ENCODE results near the gene BUD13.
A peak's percentile ranks its signal among the peaks of the same experiment; 100 is the strongest.

The BUD13 gene, protein sequence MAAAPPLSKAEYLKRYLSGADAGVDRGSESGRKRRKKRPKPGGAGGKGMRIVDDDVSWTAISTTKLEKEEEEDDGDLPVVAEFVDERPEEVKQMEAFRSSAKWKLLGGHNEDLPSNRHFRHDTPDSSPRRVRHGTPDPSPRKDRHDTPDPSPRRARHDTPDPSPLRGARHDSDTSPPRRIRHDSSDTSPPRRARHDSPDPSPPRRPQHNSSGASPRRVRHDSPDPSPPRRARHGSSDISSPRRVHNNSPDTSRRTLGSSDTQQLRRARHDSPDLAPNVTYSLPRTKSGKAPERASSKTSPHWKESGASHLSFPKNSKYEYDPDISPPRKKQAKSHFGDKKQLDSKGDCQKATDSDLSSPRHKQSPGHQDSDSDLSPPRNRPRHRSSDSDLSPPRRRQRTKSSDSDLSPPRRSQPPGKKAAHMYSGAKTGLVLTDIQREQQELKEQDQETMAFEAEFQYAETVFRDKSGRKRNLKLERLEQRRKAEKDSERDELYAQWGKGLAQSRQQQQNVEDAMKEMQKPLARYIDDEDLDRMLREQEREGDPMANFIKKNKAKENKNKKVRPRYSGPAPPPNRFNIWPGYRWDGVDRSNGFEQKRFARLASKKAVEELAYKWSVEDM

DNA sequence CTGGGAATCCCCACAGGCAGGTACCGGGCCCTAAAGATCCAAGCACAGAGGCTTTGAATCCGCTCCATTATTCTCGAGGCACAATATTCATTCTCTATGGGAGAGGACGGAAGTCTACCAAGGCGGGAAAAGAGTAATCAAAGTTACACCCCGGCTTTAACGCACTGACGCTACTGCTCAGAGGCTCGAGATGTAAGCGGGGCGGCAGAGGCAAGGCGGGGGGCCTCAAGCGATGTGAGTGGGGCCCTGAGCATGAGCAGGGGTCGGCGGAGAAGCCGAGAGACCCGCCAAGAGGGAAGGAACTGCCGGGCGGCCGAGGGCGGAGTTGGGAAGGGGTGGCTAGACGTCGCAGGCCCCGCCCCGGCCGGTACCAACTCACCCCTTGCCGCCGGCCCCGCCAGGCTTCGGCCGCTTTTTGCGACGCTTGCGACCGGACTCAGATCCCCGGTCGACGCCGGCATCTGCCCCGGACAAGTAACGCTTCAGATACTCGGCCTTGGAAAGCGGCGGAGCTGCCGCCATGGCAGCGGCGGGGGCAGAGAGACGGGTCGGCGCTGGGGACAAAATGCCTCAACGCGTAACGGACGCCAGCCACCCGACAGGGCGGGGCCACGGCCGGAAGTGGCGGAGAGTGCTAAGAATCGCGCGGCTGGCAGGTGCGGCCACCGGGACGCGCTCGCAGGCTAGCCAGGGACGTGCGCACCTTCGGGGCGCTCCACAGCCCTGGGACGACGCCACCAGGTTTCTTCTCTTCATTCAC is at the start of gene BUD13:
Gene BUD13, minus strand, starts transcription at position 545 of the 760 bp plus-strand sequence. Its CDS starts 23 bp downstream, at position 522.
- no peaks in the 10 kb centered on the region for H3K9me3 ChIP-seq (replicated peaks; ENCODE audit: insufficient read depth, low read length)
- TF ChIP-seq, protein P1, sequence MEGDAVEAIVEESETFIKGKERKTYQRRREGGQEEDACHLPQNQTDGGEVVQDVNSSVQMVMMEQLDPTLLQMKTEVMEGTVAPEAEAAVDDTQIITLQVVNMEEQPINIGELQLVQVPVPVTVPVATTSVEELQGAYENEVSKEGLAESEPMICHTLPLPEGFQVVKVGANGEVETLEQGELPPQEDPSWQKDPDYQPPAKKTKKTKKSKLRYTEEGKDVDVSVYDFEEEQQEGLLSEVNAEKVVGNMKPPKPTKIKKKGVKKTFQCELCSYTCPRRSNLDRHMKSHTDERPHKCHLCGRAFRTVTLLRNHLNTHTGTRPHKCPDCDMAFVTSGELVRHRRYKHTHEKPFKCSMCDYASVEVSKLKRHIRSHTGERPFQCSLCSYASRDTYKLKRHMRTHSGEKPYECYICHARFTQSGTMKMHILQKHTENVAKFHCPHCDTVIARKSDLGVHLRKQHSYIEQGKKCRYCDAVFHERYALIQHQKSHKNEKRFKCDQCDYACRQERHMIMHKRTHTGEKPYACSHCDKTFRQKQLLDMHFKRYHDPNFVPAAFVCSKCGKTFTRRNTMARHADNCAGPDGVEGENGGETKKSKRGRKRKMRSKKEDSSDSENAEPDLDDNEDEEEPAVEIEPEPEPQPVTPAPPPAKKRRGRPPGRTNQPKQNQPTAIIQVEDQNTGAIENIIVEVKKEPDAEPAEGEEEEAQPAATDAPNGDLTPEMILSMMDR (IDR thresholded peaks at IDR 0.05; ENCODE audit: low read length): no peak
- TF ChIP-seq EZH2phosphoT487 (IDR thresholded peaks at IDR 0.05; ENCODE audit: low read length): no peak
- H2AFZ ChIP-seq (ENCODE audit: low read length): peak within 1 kb of the TSS; percentile 94
- peaks cover 34% of the 10 kb centered on the region for H3K79me2 ChIP-seq (ENCODE audit: low read length)
- peak; percentile 91 for DNase-seq
- H4K20me1 ChIP-seq (ENCODE audit: insufficient read depth, low read length): no peaks in the 10 kb centered on the region
- peaks cover 28% of the 10 kb centered on the region for H3F3A ChIP-seq (ENCODE audit: insufficient read depth, low read length)
- no peaks in the 10 kb centered on the region for H3K9me2 ChIP-seq (replicated peaks; ENCODE audit: insufficient read depth, low read length)
- H3K36me3 ChIP-seq (replicated peaks; ENCODE audit: insufficient read depth, low read length): peaks cover 5% of the 10 kb centered on the region
- H3K27ac ChIP-seq (ENCODE audit: low read length): peak within 1 kb of the TSS; percentile 79
- H3K9ac ChIP-seq (ENCODE audit: low read length): peak within 1 kb of the TSS; percentile 97
- peak within 1 kb of the TSS; percentile 87 for H3K4me3 ChIP-seq (ENCODE audit: low read length)
- H3K27me3 ChIP-seq (replicated peaks; ENCODE audit: insufficient read depth, low read length): no peaks in the 10 kb centered on the region
- H3K4me1 ChIP-seq (ENCODE audit: low read length): peaks cover 39% of the 10 kb centered on the region
- peak within 1 kb of the TSS; percentile 96 for H3K4me2 ChIP-seq (ENCODE audit: low read depth, low read length)

DNA sequence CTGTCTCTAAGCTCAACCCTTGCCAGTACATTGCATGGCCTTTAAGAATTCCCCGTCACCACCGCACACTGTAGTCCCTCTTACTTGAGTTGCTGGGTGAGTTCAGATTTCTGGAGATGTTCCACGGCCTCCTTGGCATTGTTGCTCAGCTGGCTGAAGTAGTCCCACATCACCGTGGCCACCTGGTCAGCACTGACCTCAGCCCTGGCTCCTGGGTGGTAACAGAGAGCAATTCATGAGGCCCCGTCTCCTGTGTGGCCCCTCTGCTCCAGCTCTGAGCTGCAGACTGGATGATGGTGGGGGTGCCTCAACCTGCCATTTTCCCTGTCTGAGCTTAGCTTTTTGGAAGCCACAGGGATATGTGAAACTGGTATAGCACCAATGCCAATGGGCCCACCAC is 49.8 kb upstream of the BUD13 start:
- no peaks in the 10 kb centered on the region for H4K20me1 ChIP-seq (ENCODE audit: insufficient read depth, low read length)
- H3K4me1 ChIP-seq (ENCODE audit: low read length): no peaks in the 10 kb centered on the region
- H3K27me3 ChIP-seq (replicated peaks; ENCODE audit: insufficient read depth, low read length): no peaks in the 10 kb centered on the region
- H3K36me3 ChIP-seq (replicated peaks; ENCODE audit: insufficient read depth, low read length): no peaks in the 10 kb centered on the region
- H3K27ac ChIP-seq (ENCODE audit: low read length): no peak overlapping the region
- no peaks in the 10 kb centered on the region for H3K9me2 ChIP-seq (replicated peaks; ENCODE audit: insufficient read depth, low read length)
- DNase-seq: no peak
- H3K9ac ChIP-seq (ENCODE audit: low read length): no peak overlapping the region
- no peaks in the 10 kb centered on the region for H3K79me2 ChIP-seq (ENCODE audit: low read length)
- TF ChIP-seq, protein P1 (IDR thresholded peaks at IDR 0.05; ENCODE audit: low read length): no peak
- TF ChIP-seq EZH2 (optimal IDR thresholded peaks at IDR 0.05; ENCODE audit: low read depth, low read length) (no peak), EZH2phosphoT487 (IDR thresholded peaks at IDR 0.05; ENCODE audit: low read length) (no peak)
- no peak overlapping the region for H3K4me3 ChIP-seq (ENCODE audit: low read length)
- no peak overlapping the region for H3K4me2 ChIP-seq (ENCODE audit: low read depth, low read length)
- no peaks in the 10 kb centered on the region for H3F3A ChIP-seq (ENCODE audit: insufficient read depth, low read length)
- H3K9me3 ChIP-seq (replicated peaks; ENCODE audit: insufficient read depth, low read length): no peaks in the 10 kb centered on the region
- H2AFZ ChIP-seq (ENCODE audit: low read length): no peak overlapping the region

DNA sequence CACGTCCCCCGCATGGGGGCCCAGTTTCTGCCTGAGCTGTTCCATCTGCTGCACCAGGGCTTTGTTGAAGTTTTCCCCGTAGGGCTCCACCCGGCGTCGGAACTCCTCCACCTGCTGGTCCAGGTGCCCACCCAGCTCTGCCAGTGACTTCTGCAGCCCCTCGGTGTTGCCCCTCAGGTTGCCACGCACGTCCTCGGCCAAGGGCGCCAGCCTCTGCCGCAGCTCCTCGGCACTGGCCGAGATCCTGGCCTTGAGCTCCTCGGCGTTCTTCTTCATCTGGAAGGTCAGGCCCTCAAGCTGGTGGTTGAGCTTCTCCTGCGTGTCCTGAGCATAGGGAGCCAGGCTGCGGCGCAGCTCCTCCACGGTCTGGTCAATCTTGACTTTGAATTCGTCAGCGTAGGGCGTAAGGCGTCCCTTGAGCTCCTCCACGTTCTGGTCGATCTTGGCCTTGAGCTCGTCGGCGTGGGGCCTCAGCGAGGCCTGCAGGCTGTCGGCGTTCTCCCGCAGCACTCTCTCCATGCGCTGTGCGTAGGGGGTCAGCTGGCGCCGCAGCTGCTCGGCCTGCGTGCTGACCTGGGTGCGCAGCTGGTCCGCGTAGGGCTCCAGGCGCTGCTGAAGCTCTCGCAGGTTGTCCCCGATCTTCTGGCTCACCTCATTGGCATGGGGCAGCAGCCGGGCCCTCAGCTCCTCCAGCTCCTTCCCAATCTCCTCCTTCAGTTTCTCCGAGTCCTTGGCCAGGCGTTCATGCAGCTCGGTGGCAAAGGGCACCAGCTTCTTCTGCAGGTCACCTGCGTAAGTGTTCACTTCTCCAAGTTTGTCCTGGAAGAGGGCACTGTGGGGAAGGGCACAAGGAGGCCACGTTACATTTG is 48.5 kb upstream of the BUD13 start:
- no peaks in the 10 kb centered on the region for H3K36me3 ChIP-seq (replicated peaks; ENCODE audit: insufficient read depth, low read length)
- no peaks in the 10 kb centered on the region for H3K79me2 ChIP-seq (ENCODE audit: low read length)
- no peaks in the 10 kb centered on the region for H3F3A ChIP-seq (ENCODE audit: insufficient read depth, low read length)
- no peaks in the 10 kb centered on the region for H4K20me1 ChIP-seq (ENCODE audit: insufficient read depth, low read length)
- H3K27ac ChIP-seq (ENCODE audit: low read length): no peak overlapping the region
- no peaks in the 10 kb centered on the region for H3K27me3 ChIP-seq (replicated peaks; ENCODE audit: insufficient read depth, low read length)
- no peak overlapping the region for H3K4me3 ChIP-seq (ENCODE audit: low read length)
- no peak for DNase-seq
- no peaks in the 10 kb centered on the region for H3K9me2 ChIP-seq (replicated peaks; ENCODE audit: insufficient read depth, low read length)
- TF ChIP-seq, protein P1 (IDR thresholded peaks at IDR 0.05; ENCODE audit: low read length): no peak
- TF ChIP-seq EZH2phosphoT487 (IDR thresholded peaks at IDR 0.05; ENCODE audit: low read length) (no peak), EZH2 (optimal IDR thresholded peaks at IDR 0.05; ENCODE audit: low read depth, low read length) (no peak)
- no peaks in the 10 kb centered on the region for H3K9me3 ChIP-seq (replicated peaks; ENCODE audit: insufficient read depth, low read length)
- no peak overlapping the region for H3K9ac ChIP-seq (ENCODE audit: low read length)
- H2AFZ ChIP-seq (ENCODE audit: low read length): no peak overlapping the region
- no peaks in the 10 kb centered on the region for H3K4me1 ChIP-seq (ENCODE audit: low read length)
- H3K4me2 ChIP-seq (ENCODE audit: low read depth, low read length): no peak overlapping the region
